Measurements from ENCODE around the gene HS1BP3.

Gene HS1BP3

GRCh38 chr2:20664071-20664390 lies 13.1 kb upstream of the HS1BP3 start:
- H3K4me3 ChIP-seq (ENCODE audit: low read length) = no peak overlapping the region
- H3F3A ChIP-seq (ENCODE audit: control insufficient read depth, insufficient read depth) = no peaks in the 10 kb centered on the region
- peaks cover 15% of the 10 kb centered on the region for H3K4me1 ChIP-seq (ENCODE audit: control insufficient read depth, low read length)

DNA sequence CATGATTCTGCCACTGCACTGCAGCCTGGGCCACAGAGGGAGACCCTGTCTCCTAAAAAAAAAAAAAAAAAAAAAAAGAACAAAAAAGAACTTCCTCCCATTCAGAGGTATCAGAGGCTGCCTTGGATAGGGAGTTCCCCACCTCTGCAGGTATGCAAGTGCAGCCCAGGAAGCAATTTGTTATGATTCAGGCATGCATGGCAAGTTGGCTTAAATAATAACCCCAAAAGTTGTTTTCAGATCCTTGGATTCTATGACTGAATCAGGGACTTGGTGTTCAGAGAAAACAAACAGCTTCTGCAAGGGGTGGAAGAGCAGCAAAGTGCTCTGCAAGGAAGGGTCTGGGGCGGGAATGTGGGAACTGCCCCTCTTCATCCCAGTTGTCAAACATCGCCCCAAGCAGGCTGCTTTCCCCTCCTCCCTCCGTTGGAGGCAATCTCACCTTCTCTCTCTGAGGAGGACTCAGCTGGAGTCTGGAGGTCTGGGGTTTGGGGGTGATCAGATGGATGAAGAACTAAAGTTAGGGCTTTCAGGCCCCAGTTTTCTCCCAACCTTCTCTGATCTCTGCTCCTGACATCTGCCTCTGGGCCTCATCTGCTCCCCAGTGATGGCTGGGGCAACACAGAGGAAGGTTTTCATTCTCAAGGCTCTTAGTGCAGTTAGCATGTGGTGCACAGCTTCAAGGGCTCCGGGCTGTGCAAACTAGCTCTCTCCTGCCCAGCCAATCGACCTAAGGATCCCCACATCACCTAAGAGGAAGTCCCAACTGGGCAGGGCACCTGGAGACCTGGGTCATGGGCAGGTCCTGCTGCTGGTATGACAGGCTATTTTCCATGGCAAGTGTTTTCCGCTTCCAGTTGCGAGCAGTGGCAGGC lies 12.5 kb upstream of the HS1BP3 start:
- peaks cover 15% of the 10 kb centered on the region for H3K4me1 ChIP-seq (ENCODE audit: control insufficient read depth, low read length)
- no peaks in the 10 kb centered on the region for H3F3A ChIP-seq (ENCODE audit: control insufficient read depth, insufficient read depth)
- no peaks in the 10 kb centered on the region for H3K36me3 ChIP-seq (ENCODE audit: control insufficient read depth, low read length)
- H3K9me2 ChIP-seq (replicated peaks; ENCODE audit: control insufficient read depth, low read length) = no peaks in the 10 kb centered on the region
- no peak overlapping the region for H3K4me3 ChIP-seq (ENCODE audit: low read length)
- peaks cover 88% of the 10 kb centered on the region for H3K27me3 ChIP-seq (ENCODE audit: control insufficient read depth, low read length)
- H3K79me2 ChIP-seq (ENCODE audit: control insufficient read depth, low read length) = no peaks in the 10 kb centered on the region
- H3K4me2 ChIP-seq (ENCODE audit: low read length) = no peak overlapping the region
- no peaks in the 10 kb centered on the region for H4K20me1 ChIP-seq (ENCODE audit: control insufficient read depth, insufficient read depth, low read depth, low read length)
- TF ChIP-seq CTCF (IDR thresholded peaks at IDR 0.05; ENCODE audit: low read depth, low read length, poor library complexity, severe bottlenecking) = no peak
- no peak for TF ChIP-seq EZH2phosphoT487 (IDR thresholded peaks at IDR 0.05; ENCODE audit: borderline replicate concordance, low read length)
- H3K27ac ChIP-seq (ENCODE audit: low read depth, low read length) = no peak overlapping the region
- no peaks in the 10 kb centered on the region for H3K9me3 ChIP-seq (ENCODE audit: control insufficient read depth, insufficient read depth, low read length)

More at GRCh38 chr2:20664071-20664390, 13.1 kb upstream of the HS1BP3 start:
- no peak overlapping the region for H3K4me2 ChIP-seq (ENCODE audit: low read length)
- peaks cover 90% of the 10 kb centered on the region for H3K27me3 ChIP-seq (ENCODE audit: control insufficient read depth, low read length)
- TF ChIP-seq EZH2phosphoT487 (IDR thresholded peaks at IDR 0.05; ENCODE audit: borderline replicate concordance, low read length) = no peak
- no peak for TF ChIP-seq CTCF (IDR thresholded peaks at IDR 0.05; ENCODE audit: low read depth, low read length, poor library complexity, severe bottlenecking)
- no peaks in the 10 kb centered on the region for H3K36me3 ChIP-seq (ENCODE audit: control insufficient read depth, low read length)
- no peaks in the 10 kb centered on the region for H3K9me3 ChIP-seq (ENCODE audit: control insufficient read depth, insufficient read depth, low read length)
- H4K20me1 ChIP-seq (ENCODE audit: control insufficient read depth, insufficient read depth, low read depth, low read length) = no peaks in the 10 kb centered on the region
- no peak overlapping the region for H3K27ac ChIP-seq (ENCODE audit: low read depth, low read length)
- H3K79me2 ChIP-seq (ENCODE audit: control insufficient read depth, low read length) = no peaks in the 10 kb centered on the region
- H3K9me2 ChIP-seq (replicated peaks; ENCODE audit: control insufficient read depth, low read length) = no peaks in the 10 kb centered on the region

- H3K27me3 ChIP-seq (ENCODE audit: control insufficient read depth, low read length) = peaks cover 84% of the 10 kb centered on the region
- no peaks in the 10 kb centered on the region for H4K20me1 ChIP-seq (ENCODE audit: control insufficient read depth, insufficient read depth, low read depth, low read length)
These were observed 11.5 kb upstream of the HS1BP3 start for GRCh38 chr2:20662308-20662937.

More at GRCh38 chr2:20662308-20662937, 11.5 kb upstream of the HS1BP3 start:
- no peaks in the 10 kb centered on the region for H3K79me2 ChIP-seq (ENCODE audit: control insufficient read depth, low read length)
- H3F3A ChIP-seq (ENCODE audit: control insufficient read depth, insufficient read depth) = no peaks in the 10 kb centered on the region
- TF ChIP-seq CTCF (IDR thresholded peaks at IDR 0.05; ENCODE audit: low read depth, low read length, poor library complexity, severe bottlenecking) (no peak), EZH2phosphoT487 (IDR thresholded peaks at IDR 0.05; ENCODE audit: borderline replicate concordance, low read length) (no peak)
- H3K9me3 ChIP-seq (ENCODE audit: control insufficient read depth, insufficient read depth, low read length) = no peaks in the 10 kb centered on the region
- H3K9me2 ChIP-seq (replicated peaks; ENCODE audit: control insufficient read depth, low read length) = no peaks in the 10 kb centered on the region
- H3K27ac ChIP-seq (ENCODE audit: low read depth, low read length) = no peak overlapping the region
- peaks cover 15% of the 10 kb centered on the region for H3K4me1 ChIP-seq (ENCODE audit: control insufficient read depth, low read length)
- no peak overlapping the region for H3K4me3 ChIP-seq (ENCODE audit: low read length)
- no peak overlapping the region for H3K4me2 ChIP-seq (ENCODE audit: low read length)
- H3K36me3 ChIP-seq (ENCODE audit: control insufficient read depth, low read length) = no peaks in the 10 kb centered on the region

Data from DOHH2 (cell line).